Measurements from ENCODE around the gene ATP5F1C.

ATP5F1C gene

DNA sequence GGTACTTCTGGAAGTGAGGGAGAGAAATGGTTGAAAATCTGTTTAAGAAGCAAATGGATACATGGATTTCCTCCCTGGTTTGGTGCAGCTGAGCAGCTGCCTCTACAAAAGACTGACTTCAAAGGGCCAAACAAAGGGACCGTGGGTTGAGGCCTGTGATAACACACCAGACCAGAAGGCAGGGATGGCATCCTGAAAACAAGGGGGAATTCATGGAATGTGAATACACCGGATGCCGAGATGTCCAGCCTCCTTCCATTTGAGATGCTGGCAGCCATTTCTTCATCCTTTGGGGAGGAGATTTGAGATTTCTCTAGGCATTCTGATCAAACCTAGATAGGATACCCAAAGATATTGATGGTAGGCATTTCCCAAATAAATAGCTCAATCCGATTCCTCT lies 67.2 kb downstream of the ATP5F1C start:
- H3K27ac ChIP-seq (ENCODE audit: poor library complexity, severe bottlenecking) = no peak overlapping the region
- no peaks in the 10 kb centered on the region for H3K9me3 ChIP-seq (ENCODE audit: severe bottlenecking)
- DNase-seq (ENCODE audit: low spot score) = no peak
- H3K4me1 ChIP-seq (ENCODE audit: insufficient read depth, poor library complexity, severe bottlenecking) = no peaks in the 10 kb centered on the region
- TF ChIP-seq CTCF (IDR thresholded peaks at IDR 0.05; ENCODE audit: poor library complexity, severe bottlenecking) = no peak
- no peak for ATAC-seq (ENCODE audit: low read depth)
- no peak overlapping the region for H3K4me3 ChIP-seq (ENCODE audit: severe bottlenecking)
- no peaks in the 10 kb centered on the region for H3K27me3 ChIP-seq (ENCODE audit: insufficient read depth, poor library complexity, severe bottlenecking)
- H3K36me3 ChIP-seq (ENCODE audit: low read depth) = no peaks in the 10 kb centered on the region

DNA sequence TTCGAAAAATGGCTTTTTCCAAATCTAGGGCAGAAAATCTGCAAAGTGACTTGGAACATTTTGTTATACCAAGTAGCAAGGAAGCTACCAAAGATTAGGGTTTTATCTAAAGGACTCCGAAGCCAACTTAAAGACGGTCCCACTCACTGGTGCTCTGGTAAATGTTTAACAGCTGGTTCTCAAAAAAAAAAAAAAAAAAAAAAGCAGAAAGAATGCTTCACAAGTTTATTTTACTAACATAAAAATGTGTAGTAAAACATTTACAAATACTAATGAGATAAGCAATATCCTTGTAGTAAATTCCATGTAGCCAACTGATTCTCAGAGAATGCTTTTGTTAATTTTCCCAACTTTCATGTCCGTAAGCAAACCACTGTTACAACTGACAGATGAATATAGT lies 68.7 kb downstream of the ATP5F1C start:
- no peak for ATAC-seq (ENCODE audit: low read depth)
- no peaks in the 10 kb centered on the region for H3K4me1 ChIP-seq (ENCODE audit: insufficient read depth, poor library complexity, severe bottlenecking)
- no peak overlapping the region for H3K27ac ChIP-seq (ENCODE audit: poor library complexity, severe bottlenecking)
- H3K27me3 ChIP-seq (ENCODE audit: insufficient read depth, poor library complexity, severe bottlenecking) = no peaks in the 10 kb centered on the region
- TF ChIP-seq CTCF (IDR thresholded peaks at IDR 0.05; ENCODE audit: poor library complexity, severe bottlenecking) = no peak
- peaks cover 3% of the 10 kb centered on the region for H3K9me3 ChIP-seq (ENCODE audit: severe bottlenecking)
- no peaks in the 10 kb centered on the region for H3K36me3 ChIP-seq (ENCODE audit: low read depth)
- DNase-seq (ENCODE audit: low spot score) = no peak
- no peak overlapping the region for H3K4me3 ChIP-seq (ENCODE audit: severe bottlenecking)

GRCh38 chr10:7857262-7857661 lies 69.3 kb downstream of the ATP5F1C start:
- Histone ChIP-seq H3K9me3 (ENCODE audit: severe bottlenecking) (peaks cover 3% of the 10 kb centered on the region), H3K27ac (ENCODE audit: poor library complexity, severe bottlenecking) (no peak overlapping the region), H3K4me3 (ENCODE audit: severe bottlenecking) (no peak overlapping the region), H3K27me3 (ENCODE audit: insufficient read depth, poor library complexity, severe bottlenecking) (no peaks in the 10 kb centered on the region), H3K36me3 (ENCODE audit: low read depth) (no peaks in the 10 kb centered on the region), H3K4me1 (ENCODE audit: insufficient read depth, poor library complexity, severe bottlenecking) (no peaks in the 10 kb centered on the region)
- DNase-seq (ENCODE audit: low spot score) (no peak), ATAC-seq (ENCODE audit: low read depth) (no peak)
- TF ChIP-seq CTCF (IDR thresholded peaks at IDR 0.05; ENCODE audit: poor library complexity, severe bottlenecking) = no peak

Measured in RWPE2 (cell line).